ENCODE measurements around the gene MAP7. TPM values are rescaled to one million over a fixed set of nuclear protein-coding genes. Genes with fewer than 3 reads are reported as not detected.
A peak's percentile ranks its signal among the peaks of the same experiment; 100 is the strongest.
"Not testable (repeated sequence)": the region's sequence is repeated elsewhere in the genome, so short reads cannot be mapped to it uniquely, and the experiment has no call there.

The MAP7 gene
- total RNA-seq, 1 donor from 2014 or later = 0.40 TPM

GRCh38 chr6:136508725-136509392, 41.4 kb downstream of the MAP7 start:
- no peak for DNase-seq (ENCODE audit: low read depth)

- DNase-seq (ENCODE audit: low read depth) = no peak
These were observed 44.0 kb downstream of the MAP7 start for GRCh38 chr6:136506124-136506799.

GRCh38 chr6:136503303-136504029, 46.8 kb downstream of the MAP7 start:
- no peak for DNase-seq (ENCODE audit: low read depth)

- DNase-seq (ENCODE audit: low read depth) = no peak
These were observed 47.4 kb downstream of the MAP7 start for GRCh38 chr6:136502786-136503185.

- DNase-seq (ENCODE audit: low read depth) = no peak
These were observed 48.7 kb downstream of the MAP7 start for GRCh38 chr6:136501514-136501913.

- no peak for DNase-seq (ENCODE audit: low read depth)
These were observed 49.1 kb downstream of the MAP7 start for GRCh38 chr6:136501096-136501495.

- no peak for DNase-seq (ENCODE audit: low read depth)
These were observed 49.8 kb downstream of the MAP7 start for GRCh38 chr6:136500414-136500813.

- no peak for DNase-seq (ENCODE audit: low read depth)
These were observed 50.9 kb downstream of the MAP7 start for GRCh38 chr6:136499370-136499769.

- DNase-seq (ENCODE audit: low read depth) = not testable (repeated sequence)
These were observed 53.8 kb downstream of the MAP7 start for GRCh38 chr6:136496449-136496848.

GRCh38 chr6:136494710-136495109, 55.5 kb downstream of the MAP7 start:
- no peak for DNase-seq (ENCODE audit: low read depth)

GRCh38 chr6:136494059-136494458, 56.2 kb downstream of the MAP7 start:
- no peak for DNase-seq (ENCODE audit: low read depth)

- no peak for DNase-seq (ENCODE audit: low read depth)
These were observed 57.8 kb downstream of the MAP7 start for GRCh38 chr6:136492409-136492808.

GRCh38 chr6:136491754-136492153, 58.5 kb downstream of the MAP7 start:
- no peak for DNase-seq (ENCODE audit: low read depth)

GRCh38 chr6:136491251-136491650, 59.0 kb downstream of the MAP7 start:
- no peak for DNase-seq (ENCODE audit: low read depth)

GRCh38 chr6:136489689-136490033, 60.6 kb downstream of the MAP7 start:
- DNase-seq (ENCODE audit: low read depth) = not testable (repeated sequence)

GRCh38 chr6:136487759-136488425, 62.3 kb downstream of the MAP7 start:
- DNase-seq (ENCODE audit: low read depth) = no peak

- DNase-seq (ENCODE audit: low read depth) = no peak
These were observed 63.9 kb downstream of the MAP7 start for GRCh38 chr6:136486357-136486756.

GRCh38 chr6:136483906-136484305, 66.3 kb downstream of the MAP7 start:
- DNase-seq (ENCODE audit: low read depth) = peak; percentile 6

GRCh38 chr6:136483005-136483404, 67.2 kb downstream of the MAP7 start:
- not testable (repeated sequence) for DNase-seq (ENCODE audit: low read depth)

- DNase-seq (ENCODE audit: low read depth) = peak; percentile 12
These were observed 72.7 kb downstream of the MAP7 start for GRCh38 chr6:136477548-136477947.

- DNase-seq (ENCODE audit: low read depth) = no peak
These were observed 74.5 kb downstream of the MAP7 start for GRCh38 chr6:136475686-136476085.

GRCh38 chr6:136474241-136474640, 76.0 kb downstream of the MAP7 start:
- no peak for DNase-seq (ENCODE audit: low read depth)
